Measurements from ENCODE around the gene SPSB4.

GRCh38 chr3:141181196-141181595 lies 130.0 kb downstream of the SPSB4 start:
- no peak for TF ChIP-seq POLR2A (IDR thresholded peaks at IDR 0.05)
- TF ChIP-seq CTCF (IDR thresholded peaks at IDR 0.05 in 8 of 11, conservative IDR thresholded peaks at IDR 0.05 in 3 of 11) = no peak
